HG03175 (cell line): ENCODE measurements around the gene MOB1A.

ENCODE experiments used
- ATAC-seq: cut with Tn5 transposase; IDR thresholded peaks from one replicate; pipeline ENCODE4 v1.9.1; 2021; ENCODE audit warnings: mild to moderate bottlenecking, moderate library complexity; ENCODE audit not compliant: unreplicated experiment

The MOB1A gene

DNA sequence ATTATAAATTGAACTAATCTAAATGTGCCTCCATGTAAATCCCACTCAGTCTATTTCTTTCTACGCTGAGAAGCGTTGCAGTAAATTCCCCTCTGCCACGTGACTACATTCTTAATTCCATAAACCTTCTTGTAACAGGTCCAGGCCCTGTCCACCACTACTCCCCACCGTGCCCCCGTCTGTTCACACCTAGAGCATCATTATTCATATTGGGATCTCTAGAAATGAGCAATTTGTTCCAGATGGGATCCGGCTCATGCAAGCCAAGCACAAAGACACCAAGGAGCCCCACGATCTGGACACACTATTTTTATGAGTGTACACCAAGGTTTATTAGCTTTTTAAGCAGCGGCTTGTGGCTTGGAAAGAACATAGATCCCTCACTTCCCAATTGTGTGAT lies 69.1 kb downstream of the MOB1A start:
- ATAC-seq, result no peak

DNA sequence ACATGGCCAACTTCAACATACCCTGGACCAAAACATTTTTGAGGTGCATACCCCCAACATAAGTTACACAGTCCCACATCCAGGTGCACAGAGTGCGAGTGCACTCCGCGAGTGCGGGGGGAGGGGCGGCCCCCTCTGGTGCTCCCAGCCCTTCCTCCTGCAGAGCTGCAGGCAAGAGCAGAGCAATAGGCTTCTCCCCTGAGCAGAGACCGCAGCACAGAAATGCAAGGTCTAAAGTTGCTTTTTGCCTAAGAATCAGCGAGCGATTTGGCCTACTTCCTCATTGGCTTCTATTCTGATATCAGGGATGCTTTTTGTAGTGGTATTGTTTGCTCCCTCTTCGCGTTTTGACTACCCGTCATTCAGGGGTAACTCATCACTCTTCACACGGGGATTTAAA lies 71.6 kb downstream of the MOB1A start:
- ATAC-seq, result no peak

DNA sequence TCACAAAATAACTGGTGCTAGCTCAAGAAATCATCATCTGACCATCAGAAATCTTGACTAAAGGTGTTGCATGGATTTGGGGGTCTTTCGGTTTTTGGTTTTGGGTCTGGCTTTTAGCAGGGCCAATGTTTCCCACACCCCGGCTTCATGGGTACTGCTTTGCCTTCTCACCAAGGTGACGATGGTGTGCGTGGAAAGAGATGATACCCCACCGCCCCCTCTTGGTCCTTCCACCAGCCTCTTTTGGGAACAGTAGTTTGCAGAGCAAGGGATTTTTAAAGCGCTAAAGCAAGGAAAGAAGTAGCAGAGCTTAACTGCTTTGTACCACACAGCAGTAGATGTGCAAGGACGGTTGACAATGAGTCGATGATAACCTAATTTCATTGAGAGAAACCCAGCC lies 73.3 kb downstream of the MOB1A start:
- ATAC-seq, result no peak

DNA sequence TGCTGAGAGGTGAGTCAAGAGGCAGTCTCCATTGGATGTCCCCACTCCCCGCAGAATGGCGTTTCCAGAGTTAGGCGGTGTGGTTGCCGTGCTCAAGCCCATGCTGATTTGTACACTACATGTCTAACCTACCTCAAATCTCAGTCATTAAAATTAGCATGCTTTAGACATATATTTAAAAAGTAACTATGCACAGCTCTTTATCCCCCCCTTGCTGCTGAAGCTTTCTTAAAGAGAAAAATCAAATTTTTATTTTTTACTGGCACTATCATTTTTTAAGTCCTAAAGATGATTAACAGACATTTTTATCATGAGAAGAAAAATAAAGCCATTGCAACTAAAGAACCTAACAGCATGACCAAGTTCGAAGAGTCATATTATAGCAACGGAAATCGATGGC lies 73.8 kb downstream of the MOB1A start:
- ATAC-seq, result no peak

DNA sequence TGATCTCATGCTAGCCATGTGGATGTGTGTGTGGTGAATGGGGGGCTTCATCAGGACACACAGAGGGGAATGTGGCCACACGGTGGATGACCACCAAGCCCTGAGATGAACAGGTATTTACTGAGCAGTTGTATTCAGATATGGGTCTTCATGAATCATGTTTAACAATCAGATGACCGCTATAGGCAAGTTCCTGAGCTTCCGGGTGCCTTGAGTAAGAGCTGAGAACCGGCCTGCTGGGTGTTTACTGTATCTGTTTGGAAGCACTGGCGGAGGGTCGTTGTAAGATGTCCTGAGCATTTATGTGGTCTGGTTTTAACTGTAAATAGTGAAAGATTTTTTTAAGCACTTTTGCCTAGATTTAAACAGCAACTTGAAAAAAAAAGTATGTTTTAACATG lies 74.9 kb downstream of the MOB1A start:
- no peak for ATAC-seq
